Activated T-cell treated with anti-CD3 and anti-CD28 coated beads, Interleukin-2, amount 50 U/mL, for 48 hours (primary cell): ENCODE results near the gene ZNF674.
"Not testable (repeated sequence)": the region's sequence is repeated elsewhere in the genome, so short reads cannot be mapped to it uniquely, and the experiment has no call there.

Experiments
- DNase-seq, 2 experiments: peaks; one replicate each; pipeline ENCODE4 v3.0.0-alpha.2; 2020

The ZNF674 gene

GRCh38 chrX:46461660-46462191, 83.5 kb downstream of the ZNF674 start:
- DNase-seq, result no peak

- DNase-seq, result not testable (repeated sequence)
Observed at GRCh38 chrX:46460801-46461659, 84.2 kb downstream of the ZNF674 start.

GRCh38 chrX:46459603-46460002, 85.6 kb downstream of the ZNF674 start:
- DNase-seq, result no peak

- DNase-seq, result no peak
Observed at GRCh38 chrX:46456125-46456922, 88.9 kb downstream of the ZNF674 start.
